HG02852 (cell line): Measurements from ENCODE around the gene FGFR4.

Experiments
- ATAC-seq: cut with Tn5 transposase; IDR thresholded peaks from one replicate; pipeline ENCODE4 v1.9.1; 2021; ENCODE audit warnings: mild to moderate bottlenecking, moderate library complexity; ENCODE audit not compliant: unreplicated experiment

FGFR4 gene

DNA sequence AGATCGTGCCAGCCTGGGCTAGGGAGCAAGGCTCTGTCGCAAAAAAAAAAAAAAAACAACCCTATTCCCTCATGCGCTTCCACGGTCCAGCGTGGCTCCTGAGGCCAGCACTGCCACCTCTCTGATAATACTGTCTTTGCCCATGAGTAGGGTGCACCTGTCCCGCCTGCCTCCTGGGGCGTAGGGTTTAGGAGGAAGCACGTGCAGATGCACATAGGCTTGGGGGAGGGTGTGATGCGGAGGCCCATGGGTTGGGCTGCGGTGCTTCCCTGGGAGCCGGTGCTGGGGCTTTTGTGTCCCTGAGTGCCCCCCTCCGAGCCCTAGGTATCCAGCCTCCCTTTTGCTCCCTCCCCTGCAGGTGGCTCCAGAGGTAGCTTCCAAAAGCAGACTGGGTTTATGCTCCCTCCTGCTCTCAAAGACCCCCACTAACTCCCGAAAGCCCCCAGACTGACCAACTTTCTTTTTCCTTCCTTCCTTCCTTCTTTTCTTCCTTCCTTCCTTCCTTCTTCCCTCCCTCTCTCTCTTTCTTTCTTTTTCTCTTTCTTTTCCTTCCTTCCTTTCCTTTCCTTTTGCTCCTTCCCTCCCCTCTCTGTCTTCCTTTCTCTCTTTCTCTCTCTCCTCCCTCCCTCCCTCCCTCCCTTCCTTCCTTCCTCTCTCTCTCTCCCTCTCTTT lies 12.8 kb downstream of the FGFR4 start:
- no peak for ATAC-seq

DNA sequence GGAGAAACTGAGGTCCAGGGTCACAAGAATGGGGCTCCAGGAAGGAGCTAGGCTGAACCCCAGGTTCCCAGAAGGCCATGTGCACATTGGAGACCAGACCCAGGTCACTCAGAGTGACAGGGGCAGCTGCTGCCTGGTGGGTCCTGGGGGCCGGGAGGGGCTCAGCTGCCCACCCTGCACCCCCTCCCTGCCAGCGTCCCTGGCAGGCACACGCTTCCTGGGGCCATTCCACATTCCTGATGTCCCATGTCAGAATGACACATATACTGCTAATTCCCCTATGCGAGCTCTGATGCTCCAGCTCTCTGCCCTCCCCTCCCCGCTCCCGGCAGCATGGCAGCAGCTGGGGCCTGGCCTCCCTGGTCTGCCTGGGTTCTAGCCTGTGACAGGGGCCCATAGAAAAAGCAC lies 14.0 kb downstream of the FGFR4 start:
- ATAC-seq: no peak

DNA sequence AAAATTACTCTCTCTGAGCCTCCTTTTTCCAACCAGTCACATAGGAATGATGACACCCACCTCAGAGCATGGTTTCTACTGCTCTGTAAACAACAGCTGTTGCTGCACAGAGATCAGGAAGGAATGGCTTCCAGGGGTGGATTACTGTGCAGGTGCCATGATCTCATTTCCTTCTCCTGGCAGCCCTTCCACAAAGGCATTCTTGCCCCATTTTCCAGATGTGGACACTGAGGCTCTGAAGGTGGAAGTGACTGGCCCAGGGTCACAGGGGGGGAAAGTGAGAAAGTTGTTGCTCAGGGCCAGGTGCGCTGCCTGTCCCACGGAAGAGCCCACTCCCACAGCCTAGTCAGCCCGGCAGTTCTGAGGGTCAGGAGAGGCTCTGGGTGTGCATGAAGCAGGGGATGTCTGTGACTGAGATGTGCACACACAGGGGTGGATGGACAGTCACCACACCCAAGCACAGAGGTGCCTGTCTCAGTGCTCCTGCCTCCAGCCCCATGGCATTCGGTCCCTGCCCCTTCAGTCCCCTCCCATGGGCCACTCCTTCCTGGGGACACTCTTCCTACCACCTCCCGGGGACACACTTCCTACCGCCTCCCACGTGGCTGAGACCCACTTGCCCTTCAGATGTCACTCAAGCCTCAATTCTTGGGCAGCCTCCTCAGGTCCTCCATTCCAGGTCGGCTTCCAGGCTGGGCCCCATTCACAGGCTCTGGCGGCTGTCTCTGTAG lies 17.0 kb downstream of the FGFR4 start:
- ATAC-seq: no peak

DNA sequence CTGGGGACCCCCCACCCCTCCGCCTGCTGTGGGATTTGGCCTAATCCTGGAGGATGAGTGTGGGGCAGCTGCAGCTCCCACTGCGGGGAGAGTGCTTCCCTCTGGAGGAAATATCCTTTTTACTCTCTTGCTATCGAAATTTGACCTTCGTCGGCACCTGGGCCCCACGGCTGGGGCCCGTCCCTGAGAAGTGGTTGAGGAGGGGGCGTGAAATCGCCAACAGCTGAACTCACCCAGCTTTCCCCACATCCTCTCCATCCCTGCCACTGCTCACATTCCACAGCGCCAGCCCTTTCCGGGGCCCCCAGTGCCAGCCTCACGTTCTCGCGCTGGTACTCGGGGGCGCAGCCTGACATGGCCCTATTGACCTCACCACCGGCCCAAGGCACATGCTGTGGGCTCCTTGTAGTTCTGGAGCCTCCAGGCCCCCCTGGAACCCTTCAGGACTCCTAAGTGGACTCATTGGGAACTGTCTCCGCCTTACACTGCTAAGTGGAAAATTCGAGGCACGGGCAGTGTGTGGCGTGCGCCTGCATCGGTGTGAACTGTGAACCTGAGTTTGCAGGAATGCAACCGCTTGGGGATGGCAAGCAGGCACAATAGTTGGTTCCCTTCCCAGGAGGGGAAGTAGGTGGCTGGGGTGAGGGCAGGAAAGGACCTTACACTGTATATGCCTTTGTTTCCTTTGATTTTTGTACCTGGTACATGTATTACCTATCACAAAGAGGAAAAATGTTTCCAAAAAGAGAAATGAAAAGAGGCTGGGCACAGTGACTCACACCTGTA lies 19.2 kb downstream of the FGFR4 start:
- no peak for ATAC-seq

DNA sequence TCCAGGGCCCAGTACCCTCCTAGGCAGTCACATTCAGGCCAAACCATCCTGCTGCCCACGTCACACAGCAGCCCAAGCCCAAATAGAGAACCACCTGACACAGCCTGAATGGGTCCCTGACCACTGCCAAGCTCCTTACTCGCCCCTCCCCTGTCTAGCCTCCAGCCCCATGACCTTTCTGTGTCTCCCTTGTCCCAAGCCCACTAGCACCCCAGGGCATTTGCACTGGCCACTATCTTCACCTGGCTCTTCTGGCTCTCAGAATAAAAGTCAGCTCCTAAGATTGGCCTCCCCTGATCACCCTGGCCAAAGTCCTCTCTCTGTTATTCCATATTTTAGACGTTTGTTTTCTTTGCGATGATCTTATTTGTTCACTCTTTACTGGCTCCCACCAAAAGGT lies 20.4 kb downstream of the FGFR4 start:
- ATAC-seq: no peak

DNA sequence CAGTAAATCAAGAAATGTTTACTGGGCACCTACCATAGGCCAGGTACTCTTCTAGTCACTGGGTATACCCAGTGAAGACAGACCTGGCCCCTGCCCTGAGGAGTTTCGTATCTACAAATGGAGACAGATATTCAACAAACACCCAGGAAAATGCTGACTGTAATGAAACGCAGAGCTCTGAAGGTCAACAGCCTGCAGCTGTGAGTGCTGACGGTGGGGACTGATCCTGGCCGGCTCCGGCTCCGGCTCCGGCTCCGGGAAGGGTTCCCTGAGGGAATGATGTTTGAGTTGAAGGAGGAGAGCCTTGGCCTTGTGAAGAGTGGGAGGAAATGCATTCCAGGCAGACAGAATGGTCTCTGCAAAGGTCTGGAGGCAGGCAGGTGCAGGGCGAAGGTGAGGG lies 23.1 kb downstream of the FGFR4 start:
- no peak for ATAC-seq

DNA sequence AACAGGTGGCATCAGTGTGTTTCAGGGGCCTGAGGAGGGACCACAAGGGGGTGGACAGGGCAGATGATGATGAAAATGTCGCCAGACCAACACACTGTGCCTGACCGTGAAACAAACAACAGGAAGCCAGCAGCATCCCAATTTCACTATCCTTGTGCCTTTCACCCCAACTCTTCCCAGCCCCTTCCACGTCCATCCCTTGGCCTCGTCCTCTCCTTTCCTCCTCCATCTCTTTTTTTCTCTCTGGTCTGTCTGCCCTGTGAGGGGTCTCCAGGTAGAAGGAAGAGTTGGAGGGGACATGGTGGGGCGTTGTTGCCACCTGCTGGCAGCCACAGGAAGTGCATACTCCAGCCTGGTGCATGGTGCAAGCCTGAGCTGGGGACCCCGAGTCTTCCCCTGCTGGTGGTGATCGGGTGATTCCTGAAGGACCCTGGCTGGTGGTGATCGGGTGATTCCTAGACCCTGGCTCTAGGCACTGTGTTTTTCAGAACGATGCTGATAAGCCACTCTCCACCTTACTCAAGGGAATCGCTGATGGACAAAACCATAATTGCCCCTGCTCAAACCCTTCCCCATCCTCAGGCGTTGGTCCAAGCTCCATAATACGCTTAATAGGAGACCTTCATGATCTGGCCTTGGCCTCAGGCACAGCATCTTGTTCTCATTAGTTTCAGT lies 25.1 kb downstream of the FGFR4 start:
- no peak for ATAC-seq

DNA sequence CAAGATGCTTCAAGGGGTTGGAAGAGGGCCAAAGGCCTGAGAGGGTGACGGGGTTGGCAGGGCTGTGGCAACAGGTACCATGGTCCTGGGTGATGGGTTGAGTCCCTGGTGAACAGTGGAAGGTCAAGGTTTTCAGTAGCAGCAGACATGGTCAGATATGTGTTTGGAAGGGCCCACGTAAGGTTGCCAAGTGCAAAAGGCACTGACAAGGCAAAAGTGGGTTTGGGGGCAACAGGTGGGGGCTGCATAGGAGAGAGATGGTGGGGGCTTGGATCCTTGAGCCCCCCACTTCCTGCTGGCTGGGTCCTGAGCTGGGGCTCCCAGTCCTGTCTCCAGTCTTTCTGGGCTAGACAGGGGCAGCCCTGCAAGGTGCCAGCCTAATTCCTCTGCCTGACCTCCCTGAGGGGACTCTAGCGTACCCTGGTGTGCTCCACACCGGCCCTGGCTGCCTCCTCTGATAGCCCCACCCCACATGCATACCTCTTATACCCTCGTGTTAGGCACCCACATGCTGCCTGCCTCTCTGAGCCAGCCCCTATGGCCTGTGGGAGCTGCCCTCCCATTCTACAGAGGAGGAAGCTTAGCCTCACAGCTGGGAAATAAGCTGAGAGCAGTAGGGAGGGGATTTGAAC lies 26.0 kb downstream of the FGFR4 start:
- no peak for ATAC-seq

DNA sequence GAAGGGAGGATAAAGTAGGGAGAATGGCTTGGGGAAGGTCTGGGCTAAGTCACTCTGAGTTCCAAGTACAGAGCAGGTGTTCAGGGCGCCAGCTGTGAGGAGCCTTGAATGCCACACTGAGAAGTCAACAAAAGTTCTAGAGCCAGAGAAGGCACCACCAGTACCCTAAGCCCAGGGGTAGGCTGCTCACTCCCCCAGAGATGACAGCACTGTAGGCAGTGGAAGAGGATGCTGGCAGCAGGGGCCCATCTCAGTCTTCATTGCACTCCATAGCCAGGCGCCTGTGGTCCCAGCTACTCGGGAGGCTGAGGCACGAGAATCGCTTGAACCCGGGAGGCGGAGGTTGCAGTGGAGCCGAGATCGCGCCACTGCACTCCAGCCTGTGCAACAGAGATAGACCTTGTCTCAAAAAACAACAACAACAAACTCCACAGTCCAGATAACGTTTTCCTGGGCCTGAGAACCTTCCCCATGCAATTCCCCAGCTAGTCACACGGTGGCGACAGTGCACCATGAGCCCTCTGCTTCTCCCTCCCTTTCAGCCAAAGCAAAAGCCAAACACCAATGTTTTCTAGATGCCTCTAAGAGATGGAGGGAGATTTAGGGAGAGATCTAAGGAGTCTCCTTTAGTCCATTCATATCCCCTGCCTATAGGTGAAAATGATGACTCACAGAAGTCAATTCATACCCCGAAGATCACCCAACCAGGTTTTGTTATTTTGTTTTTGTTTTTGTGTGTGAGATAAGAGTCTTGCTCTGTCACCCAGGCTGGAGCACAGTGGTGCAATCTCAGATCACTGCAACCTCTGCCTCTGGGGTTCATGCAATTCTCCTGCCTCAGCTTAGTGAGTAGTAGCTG lies 27.1 kb downstream of the FGFR4 start:
- peak; percentile 37 for ATAC-seq

DNA sequence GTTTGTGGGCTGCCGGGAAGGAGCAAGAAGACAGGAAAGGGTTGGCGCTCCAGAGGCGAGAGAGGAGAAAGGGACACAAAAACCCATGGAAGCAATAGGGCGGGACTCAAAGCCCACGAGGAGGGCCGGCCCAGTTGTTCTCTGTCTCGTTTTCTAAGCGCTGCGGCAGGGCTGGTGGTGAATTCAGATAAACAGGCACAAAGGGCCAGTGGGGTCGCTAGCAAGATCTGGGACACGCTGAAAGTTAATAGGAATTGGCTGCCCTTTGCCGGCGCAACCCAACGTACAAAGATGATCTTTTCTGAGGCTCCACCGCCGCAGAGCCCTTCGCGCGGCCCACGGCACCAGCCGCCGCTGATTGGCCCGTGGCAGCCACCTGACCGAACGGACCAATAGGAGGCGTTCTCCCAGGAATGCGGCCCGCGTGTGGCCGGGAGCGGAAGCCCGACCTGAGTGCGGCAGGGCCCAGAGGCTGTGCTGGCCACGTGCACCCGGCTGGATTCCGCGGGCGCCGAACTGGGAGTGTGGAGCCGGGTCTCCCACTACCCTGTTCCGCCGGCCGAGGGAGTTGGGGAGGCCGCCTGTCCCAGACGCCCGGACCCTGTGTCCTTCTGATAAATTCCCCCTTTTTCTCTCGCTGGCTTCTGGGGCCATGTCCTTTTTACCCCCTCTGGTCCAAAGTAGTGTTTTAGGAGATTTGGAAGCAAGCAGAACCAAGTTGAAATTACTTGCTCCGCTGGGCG lies 30.1 kb downstream of the FGFR4 start:
- peak; percentile 80 for ATAC-seq

DNA sequence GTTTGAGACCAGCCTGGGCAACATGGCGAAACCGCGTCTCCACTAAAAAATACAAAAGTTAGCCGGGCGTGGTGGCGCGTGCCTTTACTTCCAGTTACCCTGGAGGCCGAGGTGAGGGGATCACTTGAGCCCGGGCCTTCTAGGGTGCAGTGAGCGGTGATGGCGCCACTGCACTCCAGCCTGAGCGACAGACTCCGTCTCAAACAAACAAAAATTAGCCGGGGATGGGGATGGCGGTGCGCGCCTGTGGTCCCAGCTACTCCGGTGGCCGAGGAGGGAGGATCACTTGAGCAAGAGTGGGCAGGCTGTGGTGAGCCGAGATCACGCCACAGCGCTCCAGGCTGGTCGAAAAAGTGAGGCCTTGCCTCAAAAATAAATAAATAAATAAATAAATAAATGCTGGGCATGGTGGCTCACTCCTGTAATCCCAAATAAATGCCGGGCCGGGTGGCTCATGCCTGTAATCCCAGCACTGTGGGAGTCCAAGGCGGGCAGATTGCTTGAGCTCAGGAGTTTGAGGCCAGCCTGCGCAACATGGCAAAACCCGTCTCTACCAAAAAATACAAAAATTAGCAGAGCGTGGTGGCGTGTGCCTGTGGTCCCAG lies 30.8 kb downstream of the FGFR4 start:
- ATAC-seq: no peak

DNA sequence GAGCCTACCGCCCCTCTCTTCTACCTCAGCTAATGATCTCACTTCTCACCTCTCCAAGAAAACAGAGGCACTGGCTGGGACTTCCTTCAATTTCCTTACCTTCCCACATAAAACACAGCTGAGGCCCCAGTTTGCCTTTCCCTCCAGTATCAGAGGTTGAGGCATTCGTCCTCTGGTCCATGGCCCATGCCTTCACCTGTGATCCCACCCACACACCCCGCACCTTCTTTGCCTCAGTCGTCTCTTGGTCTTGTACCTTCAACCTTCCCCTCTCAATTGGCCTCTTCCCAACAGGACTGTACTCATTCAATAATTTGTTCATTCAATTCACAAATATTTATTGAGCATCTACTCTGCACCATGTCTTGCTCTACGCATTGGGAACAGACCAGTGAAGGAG lies 35.9 kb downstream of the FGFR4 start:
- no peak for ATAC-seq

DNA sequence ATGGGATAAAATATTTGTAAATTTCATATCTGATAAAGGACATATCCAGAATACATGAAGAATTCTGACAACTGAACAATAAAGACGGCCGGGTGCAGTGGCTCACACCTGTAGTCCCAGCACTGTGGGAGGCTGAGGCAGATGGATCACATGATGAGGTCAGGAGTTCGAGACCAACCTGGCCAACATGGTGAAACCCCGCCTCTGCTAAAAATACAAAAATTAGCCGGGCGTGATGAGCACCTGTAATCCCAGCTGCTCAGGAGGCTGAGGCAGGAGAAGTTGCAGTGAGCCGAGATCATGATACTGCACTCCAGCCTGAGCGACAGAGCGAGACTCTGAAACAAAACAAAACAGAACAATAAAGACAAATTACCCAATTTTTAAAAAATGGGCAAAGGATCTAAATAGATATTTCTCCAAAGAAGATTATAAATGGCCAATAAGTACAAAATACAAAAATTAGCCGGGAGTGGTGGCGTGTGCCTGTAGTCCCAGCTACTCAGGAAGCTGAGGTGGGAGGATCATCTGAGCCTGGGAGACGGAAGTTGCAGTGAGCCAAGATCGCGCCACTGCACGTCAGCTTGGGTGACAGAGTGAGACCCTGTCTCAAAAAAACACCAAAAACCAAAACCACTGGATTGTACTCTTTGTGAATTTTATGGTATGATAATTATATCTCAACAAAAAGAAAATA lies 37.2 kb downstream of the FGFR4 start:
- no peak for ATAC-seq

DNA sequence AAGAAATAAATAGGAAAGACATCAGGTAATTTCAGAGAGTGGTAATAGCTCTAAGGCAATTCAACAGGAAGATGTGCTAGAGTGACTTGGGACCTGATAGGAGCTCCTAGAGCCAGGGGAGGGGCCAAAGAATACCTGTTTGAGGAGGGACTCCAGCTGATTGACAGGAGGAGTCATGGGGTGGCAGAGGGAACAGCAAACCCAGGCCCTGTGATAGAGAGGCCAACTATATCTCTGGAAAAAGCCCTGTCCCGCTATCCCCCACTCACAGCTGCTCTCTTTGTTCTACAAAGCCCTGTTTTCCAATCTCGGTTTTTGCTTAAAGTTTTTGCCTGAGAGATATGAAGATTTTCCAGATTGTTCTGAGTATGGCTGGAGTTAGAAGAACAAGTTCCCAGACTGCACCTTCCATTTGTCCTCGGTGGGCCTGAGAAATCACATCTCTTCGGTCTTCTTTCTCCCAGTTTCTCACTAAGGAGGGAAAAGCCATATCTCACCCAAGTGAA lies 37.8 kb downstream of the FGFR4 start:
- no peak for ATAC-seq

DNA sequence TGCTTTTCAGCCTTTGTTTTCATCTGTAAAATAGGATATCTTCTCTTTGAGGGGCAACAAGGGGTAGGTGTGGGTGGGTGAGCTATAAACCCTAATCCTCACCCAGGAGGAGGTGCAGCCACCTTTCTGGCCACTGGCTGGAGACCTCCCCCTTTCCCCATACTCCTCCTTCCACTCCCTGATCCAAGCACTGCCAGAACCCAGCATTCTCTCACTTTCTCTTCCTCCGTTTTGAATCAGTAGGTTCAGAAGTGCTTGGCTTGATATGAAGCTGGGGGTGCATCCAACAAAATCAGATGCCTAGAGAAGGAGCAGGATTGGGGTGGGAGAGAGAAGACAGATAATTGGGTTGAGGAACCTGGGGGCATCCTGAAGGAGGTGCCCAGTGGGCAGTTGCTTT lies 40.1 kb downstream of the FGFR4 start:
- ATAC-seq: no peak

DNA sequence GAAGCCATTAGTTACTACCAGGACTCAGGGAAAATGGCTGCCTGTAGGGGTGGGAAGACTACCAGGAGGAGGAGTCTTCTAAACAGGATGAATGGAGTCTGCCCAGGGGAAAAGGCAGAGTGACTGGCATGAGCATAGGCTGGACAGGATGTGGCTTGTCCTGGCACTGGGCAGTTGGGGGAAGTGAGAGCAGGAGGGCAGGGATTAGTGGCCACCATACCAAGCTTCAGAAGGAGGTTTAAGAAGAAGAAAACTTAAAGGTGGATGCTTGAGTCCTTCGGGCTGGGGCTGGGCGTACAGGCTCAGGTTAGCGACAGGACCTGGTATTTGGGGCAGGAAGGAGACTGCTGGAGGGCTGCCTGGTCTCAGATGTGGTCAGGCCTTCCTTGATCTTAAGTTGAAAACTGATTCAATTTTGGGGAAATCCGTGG lies 41.9 kb downstream of the FGFR4 start:
- no peak for ATAC-seq

DNA sequence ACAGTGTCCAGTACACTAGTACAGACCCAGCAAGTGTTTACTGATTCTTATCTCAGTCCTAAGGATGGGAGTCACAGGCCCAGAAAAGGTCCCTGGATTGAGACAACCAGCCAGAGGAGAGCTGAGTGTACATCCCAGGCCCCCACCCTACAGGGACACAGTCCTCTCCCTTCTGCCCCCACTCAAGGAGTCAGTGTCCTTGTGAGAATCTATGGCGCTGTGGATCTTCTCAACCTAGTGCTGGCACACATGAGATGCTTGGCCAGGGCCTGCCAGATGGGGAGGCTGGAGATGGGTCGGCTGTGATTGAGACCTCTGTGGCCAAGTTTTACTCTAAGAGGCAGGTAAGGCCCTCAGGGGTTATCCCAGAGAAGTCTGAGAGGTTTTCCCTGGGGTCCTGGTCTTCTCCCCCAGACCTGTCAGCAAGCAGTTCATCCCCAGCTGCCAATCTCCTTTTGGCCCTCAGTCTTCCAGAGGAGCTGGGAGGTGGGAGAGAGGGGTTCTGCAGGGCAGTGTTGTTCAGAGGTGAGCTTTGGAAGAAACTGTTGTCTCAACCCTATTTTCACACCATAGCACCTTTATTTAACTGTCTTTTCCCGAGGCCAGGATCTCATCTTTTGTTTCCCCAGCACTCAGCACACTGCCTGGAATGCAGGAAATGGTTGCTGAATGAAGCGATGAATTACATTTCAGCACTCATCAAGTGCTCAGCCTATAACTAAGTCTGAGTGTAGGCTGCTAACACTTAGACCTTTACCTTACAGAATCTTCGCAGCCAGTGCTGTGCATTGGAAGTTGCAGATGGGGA lies 43.7 kb downstream of the FGFR4 start:
- no peak for ATAC-seq
